T-helper 1 cell (primary cell): Measurements from ENCODE around the gene PCDHGA2.
"Not testable (repeated sequence)": the region's sequence is repeated elsewhere in the genome, so short reads cannot be mapped to it uniquely, and the experiment has no call there.

Experiments
- DNase-seq, 5 donors: peaks; one replicate each; pipeline ENCODE4 v3.0.0-alpha.2; 2012 to 2020

Gene PCDHGA2

DNA sequence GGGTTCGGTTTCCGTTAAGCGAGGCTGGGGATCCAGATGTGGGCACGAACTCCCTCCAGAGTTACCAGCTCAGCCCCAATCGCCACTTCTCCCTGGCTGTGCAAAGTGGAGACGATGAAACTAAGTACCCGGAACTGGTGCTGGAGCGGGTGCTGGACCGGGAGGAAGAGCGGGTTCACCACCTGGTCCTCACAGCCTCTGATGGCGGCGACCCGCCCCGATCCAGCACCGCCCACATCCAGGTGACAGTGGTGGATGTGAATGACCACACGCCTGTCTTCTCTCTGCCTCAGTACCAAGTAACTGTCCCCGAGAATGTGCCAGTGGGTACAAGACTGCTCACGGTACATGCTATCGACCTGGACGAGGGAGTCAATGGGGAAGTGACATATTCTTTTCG is 44.8 kb downstream of the PCDHGA2 start:
- no peak for DNase-seq

DNA sequence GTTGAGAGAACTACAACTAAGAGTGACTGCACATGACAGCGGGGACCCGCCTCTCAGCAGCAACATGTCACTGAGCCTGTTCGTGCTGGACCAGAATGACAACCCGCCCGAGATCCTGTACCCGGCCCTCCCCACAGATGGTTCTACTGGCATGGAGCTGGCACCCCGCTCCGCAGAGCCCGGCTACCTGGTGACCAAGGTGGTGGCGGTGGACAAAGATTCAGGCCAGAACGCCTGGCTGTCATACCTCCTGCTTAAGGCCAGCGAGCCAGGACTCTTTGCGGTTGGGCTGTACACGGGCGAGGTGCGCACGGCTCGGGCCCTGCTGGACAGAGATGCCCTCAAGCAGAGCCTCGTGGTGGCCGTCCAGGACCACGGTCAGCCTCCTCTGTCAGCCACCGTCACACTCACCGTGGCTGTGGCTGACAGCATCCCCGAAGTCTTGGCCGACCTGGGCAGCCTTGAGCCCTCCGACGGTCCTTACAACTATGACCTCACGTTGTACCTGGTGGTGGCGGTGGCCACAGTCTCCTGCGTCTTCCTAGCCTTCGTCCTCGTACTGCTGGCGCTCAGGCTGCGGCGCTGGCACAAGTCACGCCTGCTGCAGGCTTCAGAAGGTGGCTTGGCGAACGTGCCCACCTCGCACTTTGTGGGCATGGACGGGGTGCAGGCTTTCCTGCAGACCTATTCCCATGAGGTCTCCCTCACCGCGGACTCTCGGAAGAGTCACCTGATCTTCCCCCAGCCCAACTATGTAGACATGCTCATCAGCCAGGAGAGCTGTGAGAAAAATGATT is 46.1 kb downstream of the PCDHGA2 start:
- no peak for DNase-seq

DNA sequence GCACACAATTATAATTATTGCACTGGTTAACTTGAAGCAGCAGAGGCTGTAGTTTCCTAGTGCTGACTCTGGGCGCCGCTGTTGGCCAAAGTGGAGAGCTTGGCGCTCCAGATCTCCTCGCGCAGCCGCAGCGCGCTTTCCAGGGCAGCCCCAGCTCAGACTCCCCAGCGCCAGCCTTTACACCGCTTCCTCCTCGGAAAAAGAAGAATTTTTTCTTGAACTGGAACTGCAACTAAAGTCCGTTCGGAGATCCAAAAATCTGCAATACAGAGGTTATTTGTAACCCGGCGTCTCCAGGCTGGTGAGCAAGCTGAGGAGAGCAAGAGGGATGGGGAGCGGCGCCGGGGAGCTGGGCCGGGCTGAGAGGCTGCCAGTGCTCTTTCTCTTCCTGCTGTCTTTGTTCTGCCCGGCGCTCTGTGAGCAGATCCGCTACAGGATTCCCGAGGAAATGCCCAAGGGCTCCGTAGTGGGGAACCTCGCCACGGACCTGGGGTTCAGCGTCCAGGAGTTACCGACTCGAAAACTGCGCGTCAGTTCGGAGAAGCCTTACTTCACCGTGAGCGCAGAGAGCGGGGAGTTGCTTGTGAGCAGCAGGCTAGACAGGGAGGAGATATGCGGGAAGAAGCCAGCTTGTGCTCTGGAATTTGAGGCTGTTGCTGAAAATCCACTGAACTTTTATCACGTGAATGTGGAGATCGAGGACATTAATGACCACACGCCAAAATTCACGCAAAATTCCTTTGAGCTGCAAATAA is 49.2 kb downstream of the PCDHGA2 start, which contains the start of gene PCDHGB4:
PCDHGB4 (plus strand) TSS at position 142 of the 755 bp plus-strand sequence; CDS start at position 329, 187 bp downstream.
- DNase-seq, result not testable (repeated sequence)

DNA sequence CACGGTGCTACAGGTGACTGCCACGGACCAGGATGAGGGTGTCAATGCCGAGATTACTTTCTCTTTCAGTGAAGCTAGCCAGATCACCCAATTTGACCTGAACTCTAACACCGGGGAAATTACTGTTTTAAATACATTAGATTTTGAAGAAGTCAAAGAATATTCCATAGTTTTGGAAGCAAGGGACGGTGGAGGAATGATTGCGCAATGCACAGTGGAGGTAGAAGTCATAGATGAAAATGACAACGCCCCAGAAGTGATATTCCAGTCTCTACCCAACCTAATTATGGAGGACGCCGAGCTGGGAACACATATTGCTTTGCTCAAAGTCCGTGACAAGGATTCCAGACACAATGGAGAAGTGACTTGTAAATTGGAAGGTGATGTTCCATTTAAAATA is 50.1 kb downstream of the PCDHGA2 start:
- no peak for DNase-seq

DNA sequence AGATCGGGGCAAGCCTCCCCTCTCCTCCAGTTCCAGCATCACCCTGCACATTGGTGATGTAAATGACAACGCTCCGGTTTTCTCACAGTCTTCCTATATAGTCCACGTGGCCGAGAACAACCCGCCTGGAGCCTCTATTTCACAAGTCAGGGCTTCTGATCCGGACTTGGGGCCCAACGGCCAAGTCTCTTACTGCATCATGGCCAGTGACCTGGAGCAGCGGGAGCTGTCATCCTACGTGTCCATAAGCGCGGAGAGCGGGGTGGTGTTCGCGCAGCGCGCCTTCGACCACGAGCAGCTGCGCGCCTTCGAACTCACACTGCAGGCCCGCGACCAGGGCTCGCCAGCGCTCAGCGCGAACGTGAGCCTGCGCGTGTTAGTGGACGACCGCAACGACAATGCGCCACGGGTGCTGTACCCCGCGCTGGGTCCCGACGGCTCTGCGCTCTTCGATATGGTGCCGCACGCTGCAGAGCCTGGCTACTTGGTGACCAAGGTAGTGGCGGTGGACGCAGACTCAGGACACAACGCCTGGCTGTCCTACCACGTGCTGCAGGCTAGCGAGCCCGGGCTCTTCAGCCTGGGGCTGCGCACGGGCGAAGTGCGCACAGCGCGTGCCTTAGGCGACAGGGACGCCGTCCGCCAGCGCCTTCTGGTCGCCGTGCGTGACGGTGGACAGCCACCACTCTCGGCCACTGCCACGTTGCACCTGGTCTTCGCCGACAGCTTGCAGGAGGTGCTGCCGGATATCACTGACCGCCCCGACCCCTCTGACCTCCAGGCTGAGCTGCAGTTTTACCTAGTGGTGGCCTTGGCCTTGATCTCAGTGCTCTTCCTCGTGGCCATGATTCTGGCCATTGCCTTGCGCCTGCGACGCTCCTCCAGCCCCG is 50.8 kb downstream of the PCDHGA2 start:
- DNase-seq, result no peak

DNA sequence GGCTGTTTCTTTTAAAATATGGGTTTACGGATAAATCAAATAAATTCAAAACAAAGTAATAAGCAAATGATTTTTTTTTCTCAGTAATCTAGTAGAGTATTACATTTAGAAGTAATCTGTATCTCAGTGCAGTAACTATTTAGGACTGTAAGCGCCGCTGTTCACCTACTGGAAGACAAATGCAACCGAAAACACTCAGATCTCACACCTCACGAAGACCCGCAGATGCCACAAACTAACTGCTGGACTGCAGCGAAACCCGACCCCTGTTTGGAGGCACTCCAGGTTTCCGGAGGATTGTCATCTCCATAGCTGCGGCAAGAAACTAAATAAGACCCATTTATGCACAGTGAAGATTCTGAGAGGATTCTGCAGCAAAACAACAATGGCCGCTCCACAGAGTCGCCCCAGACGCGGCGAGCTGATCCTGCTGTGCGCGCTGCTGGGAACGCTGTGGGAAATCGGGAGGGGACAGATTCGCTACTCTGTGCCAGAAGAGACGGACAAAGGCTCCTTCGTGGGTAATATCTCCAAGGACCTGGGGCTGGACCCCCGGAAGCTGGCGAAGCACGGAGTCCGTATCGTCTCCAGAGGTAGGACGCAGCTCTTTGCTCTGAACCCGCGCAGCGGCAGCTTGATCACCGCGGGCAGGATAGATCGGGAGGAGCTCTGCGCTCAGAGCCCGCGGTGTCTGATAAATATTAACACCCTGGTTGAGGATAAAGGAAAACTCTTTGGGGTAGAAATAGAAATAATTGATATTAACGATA is 54.1 kb downstream of the PCDHGA2 start, which contains the start of gene PCDHGA8:
PCDHGA8 (plus strand) TSS at position 205 of the 770 bp plus-strand sequence; CDS start at position 386, 181 bp downstream.
- DNase-seq, result no peak
